Left lung (tissue), 10 donors: ENCODE measurements around the gene DLL1. TPM values are rescaled to one million over a fixed set of nuclear protein-coding genes. Genes with fewer than 3 reads are reported as not detected.

Experiments
- ATAC-seq: fragments of 200-7000 bp; cut with Tn5 transposase; one replicate; pipeline ENCODE4 v1.9.1; 2020; ENCODE audit warnings: moderate library complexity
- DNase-seq, 4 donors: peaks; one replicate each; pipeline ENCODE4 v3.0.0-alpha.2; 2013 to 2020
- H3K27ac ChIP-seq, 2 donors: fragments of 200-600 bp; sonication (generic) in 1 of 2; one replicate each; pipeline versions ENCODE4 v1.5.0 to v1.8.0; 2020 to 2021
- H3K27me3 ChIP-seq, 2 donors: fragments of 200-600 bp; sonication (generic) in 1 of 2; one replicate each; pipeline versions ENCODE4 v1.5.0 to v1.8.0; 2020 to 2021
- H3K36me3 ChIP-seq, 2 donors: fragments of 200-600 bp; sonication (generic) in 1 of 2; one replicate each; pipeline versions ENCODE4 v1.5.0 to v1.8.0; 2020 to 2021
- H3K4me1 ChIP-seq, 2 donors: fragments of 200-600 bp; one replicate each; pipeline ENCODE4 v1.8.0; 2021
- H3K4me3 ChIP-seq, 2 donors: fragments of 200-600 bp; sonication (generic) in 1 of 2; one replicate each; pipeline versions ENCODE4 v1.5.0 to v1.8.0; 2020 to 2021; ENCODE audit warnings: mild to moderate bottlenecking in 1 of 2
- H3K9me3 ChIP-seq, 2 donors: fragments of 200-600 bp; sonication (generic) in 1 of 2; one replicate each; pipeline versions ENCODE4 v1.5.0 to v1.8.0; 2020 to 2021
- intact Hi-C, 2 donors: fragments of 100-400 bp; cut with DNase I; formaldehyde crosslinking; loops; one replicate each; pipeline versions ENCODE4 v1.11.2 to v1.14.2; 2022
- polyA plus RNA-seq, 6 donors: library from polyadenylated mRNA; unstranded; fragments of 120-200 nt; gene quantifications; one replicate each; pipeline ENCODE4 v1.2.1, GENCODE V29; 2013; ENCODE audit not compliant: insufficient read length in 6 of 6
- total RNA-seq, 2 donors: library from RNA; stranded (reverse); fragmentation: NEBNext Ultra II Directional; extraction: Animal tissue kit (Norgen Biotek cat#: 25700); gene quantifications; one replicate each; pipeline ENCODE4 v1.2.1, GENCODE V29; 2021
- TF ChIP-seq, protein P1 (sequence below), 2 donors: fragments of 200-600 bp; sonication (generic) in 1 of 2; IDR thresholded peaks; one replicate each; pipeline versions ENCODE4 v1.5.0 to v1.8.0; 2021; ENCODE audit warnings: antibody characterized with exemption in 2 of 2
- donor health status: DM: no; HTN: yes; CAD: no.
- donor health status: DM: no; HTN: no; CAD: no.

The DLL1 gene
- total and polyA plus RNA-seq, 8 donors, result 6.3 to 12.8 (median 10.2) TPM

DNA sequence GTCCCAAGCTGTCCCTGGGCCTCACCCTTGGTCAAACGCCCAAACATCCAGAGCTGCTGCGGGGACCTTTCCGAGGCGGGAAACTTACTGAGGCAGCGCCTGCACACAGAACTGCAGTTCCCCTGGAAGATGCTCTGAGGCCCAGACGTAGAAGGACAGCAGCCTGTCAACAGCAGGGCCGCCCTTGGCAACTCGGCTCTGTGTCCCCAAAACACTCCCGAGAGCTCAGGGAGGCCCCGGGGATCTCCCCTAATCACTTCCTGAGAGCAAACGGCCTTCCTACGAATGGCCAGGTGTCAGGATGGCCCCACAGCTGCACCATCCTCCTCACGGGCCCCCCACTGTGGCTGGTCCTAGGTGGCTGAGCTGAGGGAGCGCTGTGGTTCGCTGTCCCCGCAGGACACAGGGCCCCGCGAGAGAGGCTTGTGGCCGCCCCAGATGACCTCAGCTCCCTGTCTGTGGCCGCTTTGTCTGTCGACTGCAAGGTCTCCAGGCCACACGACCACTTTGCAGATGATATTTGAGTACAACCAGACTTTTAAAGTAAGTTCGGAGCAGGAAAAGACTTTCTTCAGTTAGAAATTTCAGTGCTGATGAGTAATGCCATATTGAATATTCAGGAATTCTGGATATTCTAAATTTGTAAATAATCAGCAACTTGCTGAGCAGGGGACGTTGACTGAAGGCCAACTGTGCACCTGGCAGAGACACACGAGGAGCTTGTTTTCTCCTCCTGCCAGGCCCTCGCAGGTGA, 46.0 kb downstream of the DLL1 start:
- no peak overlapping the region for H3K4me3 ChIP-seq
- no peaks in the 10 kb centered on the region for H3K36me3 ChIP-seq
- TF ChIP-seq, protein P1, sequence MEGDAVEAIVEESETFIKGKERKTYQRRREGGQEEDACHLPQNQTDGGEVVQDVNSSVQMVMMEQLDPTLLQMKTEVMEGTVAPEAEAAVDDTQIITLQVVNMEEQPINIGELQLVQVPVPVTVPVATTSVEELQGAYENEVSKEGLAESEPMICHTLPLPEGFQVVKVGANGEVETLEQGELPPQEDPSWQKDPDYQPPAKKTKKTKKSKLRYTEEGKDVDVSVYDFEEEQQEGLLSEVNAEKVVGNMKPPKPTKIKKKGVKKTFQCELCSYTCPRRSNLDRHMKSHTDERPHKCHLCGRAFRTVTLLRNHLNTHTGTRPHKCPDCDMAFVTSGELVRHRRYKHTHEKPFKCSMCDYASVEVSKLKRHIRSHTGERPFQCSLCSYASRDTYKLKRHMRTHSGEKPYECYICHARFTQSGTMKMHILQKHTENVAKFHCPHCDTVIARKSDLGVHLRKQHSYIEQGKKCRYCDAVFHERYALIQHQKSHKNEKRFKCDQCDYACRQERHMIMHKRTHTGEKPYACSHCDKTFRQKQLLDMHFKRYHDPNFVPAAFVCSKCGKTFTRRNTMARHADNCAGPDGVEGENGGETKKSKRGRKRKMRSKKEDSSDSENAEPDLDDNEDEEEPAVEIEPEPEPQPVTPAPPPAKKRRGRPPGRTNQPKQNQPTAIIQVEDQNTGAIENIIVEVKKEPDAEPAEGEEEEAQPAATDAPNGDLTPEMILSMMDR (IDR thresholded peaks at IDR 0.05), result no peak
- H3K27ac ChIP-seq, result no peak overlapping the region
- H3K27me3 ChIP-seq, result peaks cover 0 to 26% of the 10 kb centered on the region in 2 donors
- H3K9me3 ChIP-seq, result no peaks in the 10 kb centered on the region
- intact Hi-C loops, result no loop called here
- peak in 1 of 4 donors; percentile 50 for DNase-seq
- no peaks in the 10 kb centered on the region for H3K4me1 ChIP-seq
- no peak for ATAC-seq

DNA sequence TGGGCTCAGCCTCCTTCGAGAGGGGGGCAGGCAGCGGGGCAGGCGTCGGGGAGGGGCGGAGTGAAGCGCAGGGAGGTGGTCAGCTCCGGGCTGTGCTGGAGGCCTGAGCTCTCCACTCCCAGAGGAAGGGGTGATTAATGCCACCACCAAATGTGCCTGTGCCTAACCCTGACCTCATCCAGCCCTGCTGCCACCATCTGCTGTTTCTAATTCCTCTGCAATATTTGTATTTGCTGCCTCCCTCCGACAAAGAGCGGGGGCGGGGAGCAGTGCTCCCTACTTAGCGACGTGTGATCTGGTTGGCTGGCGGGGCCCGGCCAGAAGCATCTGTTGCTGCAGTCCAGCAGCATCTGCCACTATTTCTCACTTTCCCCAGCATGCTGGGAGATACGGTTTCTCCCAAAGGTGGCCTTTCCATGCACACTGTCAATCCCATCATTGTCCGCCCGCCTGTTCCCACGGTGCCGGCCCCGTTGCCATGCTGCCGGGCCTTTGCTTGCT, 47.0 kb downstream of the DLL1 start:
- intact Hi-C loops, result no loop called here
- Histone ChIP-seq H3K9me3 (no peaks in the 10 kb centered on the region), H3K27ac (no peak overlapping the region), H3K27me3 (peaks cover 0 to 22% of the 10 kb centered on the region in 2 donors), H3K4me1 (no peaks in the 10 kb centered on the region), H3K4me3 (no peak overlapping the region), H3K36me3 (no peaks in the 10 kb centered on the region)
- peak in 2 of 4 donors; percentile 12 to 53 for DNase-seq
- TF ChIP-seq, protein P1 (IDR thresholded peaks at IDR 0.05), result no peak
- ATAC-seq, result peak; percentile 23

DNA sequence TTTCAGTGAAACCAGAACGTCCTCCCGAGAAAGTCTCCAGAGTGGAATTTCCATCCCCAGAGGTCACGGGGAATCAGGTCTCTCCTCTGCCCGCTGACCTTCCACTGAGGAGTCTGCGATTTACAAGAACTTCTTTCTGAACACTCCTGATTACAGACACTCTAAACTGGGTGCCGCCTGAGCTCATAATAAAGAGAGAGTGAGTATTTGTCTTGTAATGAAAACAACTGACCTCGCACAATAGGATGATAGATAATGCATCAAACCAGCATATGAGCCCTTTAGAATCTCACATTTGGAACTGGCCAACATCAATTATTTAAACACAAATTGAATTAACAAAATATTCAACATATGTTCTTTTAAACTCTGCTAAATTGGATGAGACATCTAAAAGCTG, 47.5 kb downstream of the DLL1 start:
- Histone ChIP-seq H3K27me3 (peaks cover 0 to 19% of the 10 kb centered on the region in 2 donors), H3K36me3 (no peaks in the 10 kb centered on the region), H3K27ac (no peak overlapping the region), H3K4me3 (no peak overlapping the region), H3K4me1 (no peaks in the 10 kb centered on the region), H3K9me3 (no peaks in the 10 kb centered on the region)
- TF ChIP-seq, protein P1 (IDR thresholded peaks at IDR 0.05), result no peak
- ATAC-seq (no peak), DNase-seq (no peak)
- intact Hi-C loops, result no loop called here

DNA sequence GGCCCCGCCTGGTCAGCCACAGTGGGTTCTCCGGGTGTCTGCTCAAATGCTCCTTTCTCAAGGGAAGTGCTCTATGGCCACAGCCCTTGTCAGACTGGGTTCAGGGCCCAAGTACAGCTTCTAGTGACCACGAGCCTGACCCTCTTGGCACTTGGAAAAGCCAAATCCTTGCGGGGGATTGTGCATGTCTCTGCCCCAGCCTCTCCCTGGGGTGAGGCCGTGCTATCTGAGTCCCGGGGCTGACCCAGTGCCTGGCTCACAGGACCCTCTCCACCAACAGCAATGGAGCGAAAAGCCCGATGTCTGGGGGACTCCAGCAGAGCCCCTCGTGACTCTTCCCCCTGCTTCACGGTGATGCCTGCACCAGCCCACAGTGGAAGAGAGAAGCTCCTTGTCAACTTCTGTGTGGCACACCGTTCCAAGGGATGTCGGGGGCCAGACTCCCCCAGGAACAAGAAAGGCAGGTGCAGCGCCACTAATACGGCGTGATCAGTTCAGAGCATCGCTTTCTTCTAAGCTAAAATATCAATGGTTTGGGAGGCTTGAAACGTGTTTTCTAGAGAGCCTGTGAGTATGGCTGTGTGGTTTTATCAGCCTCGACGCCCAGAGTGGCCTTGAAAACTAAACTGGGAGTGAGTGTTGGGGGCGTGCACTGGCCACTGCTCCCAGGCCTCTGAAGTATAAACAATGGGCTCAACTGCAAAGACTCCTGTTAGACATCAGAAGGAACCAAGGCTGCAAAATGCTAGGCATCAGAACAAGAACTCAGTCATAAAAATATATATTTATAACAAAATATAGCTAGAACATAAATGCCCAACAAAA, 51.9 kb downstream of the DLL1 start:
- Histone ChIP-seq H3K9me3 (no peaks in the 10 kb centered on the region), H3K4me1 (no peaks in the 10 kb centered on the region), H3K27ac (no peak overlapping the region), H3K36me3 (no peaks in the 10 kb centered on the region), H3K27me3 (peaks cover 0 to 11% of the 10 kb centered on the region in 2 donors), H3K4me3 (no peak overlapping the region)
- no peak for ATAC-seq
- TF ChIP-seq, protein P1 (IDR thresholded peaks at IDR 0.05), result no peak
- intact Hi-C loops, result no loop called here
- peak in 2 of 4 donors; percentile 1 to 39 for DNase-seq
